DMS 273 treated with DMSO at 0.1 percent for 48 hours (cell line): Measurements from ENCODE around the gene RAB41.
"Not testable (repeated sequence)": the region's sequence is repeated elsewhere in the genome, so short reads cannot be mapped to it uniquely, and the experiment has no call there.

ENCODE experiments used
- DNase-seq: peaks from one replicate; lab custom pipeline; 2025; lab: John Stamatoyannopoulos, UW

Gene RAB41

DNA sequence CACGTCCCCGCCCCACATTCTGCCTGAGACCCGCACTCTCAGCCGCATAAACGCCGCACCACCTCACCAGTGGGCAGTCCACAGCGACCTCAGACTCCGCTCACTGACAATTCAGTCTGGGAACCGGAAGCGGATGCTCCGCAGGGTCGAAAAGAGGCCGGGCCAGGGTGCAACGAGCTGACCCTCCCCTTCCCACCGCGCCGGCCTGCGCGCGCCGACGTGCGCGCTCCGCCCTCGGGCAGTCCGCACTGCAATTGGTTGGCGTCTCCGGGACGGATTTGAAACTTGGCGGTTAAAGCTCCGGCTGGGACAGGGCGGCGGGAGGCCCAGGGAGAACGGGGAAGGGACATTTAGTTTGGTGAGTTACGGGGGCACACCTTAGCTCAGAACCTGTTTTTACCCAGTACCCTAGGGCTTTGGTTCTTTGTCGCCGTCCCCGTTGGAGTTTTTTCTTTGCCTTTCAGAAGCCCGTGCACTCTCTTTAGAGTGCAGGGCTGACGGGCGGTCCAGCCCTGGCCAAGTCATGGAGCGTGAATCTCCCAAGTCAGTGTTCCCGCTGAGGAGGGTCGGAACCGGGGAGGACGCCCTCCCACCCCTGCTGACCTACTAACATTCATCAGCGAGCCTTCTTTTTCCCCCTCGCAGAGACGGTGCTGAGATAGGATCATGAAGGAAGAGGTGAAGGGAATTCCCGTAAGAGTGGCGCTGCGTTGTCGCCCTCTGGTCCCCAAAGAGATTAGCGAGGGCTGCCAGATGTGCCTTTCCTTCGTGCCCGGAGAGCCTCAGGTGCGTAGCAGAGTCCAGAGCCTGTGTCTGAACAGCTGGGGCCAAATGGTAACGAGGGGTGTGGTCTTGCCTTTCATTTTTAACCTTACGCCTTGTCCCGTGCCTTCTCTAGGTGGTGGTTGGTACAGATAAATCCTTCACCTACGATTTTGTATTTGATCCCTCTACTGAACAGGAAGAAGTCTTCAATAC is 8.1 kb downstream of the RAB41 start, which contains the start of the genes KIF4A and PDZD11:
TSS of gene KIF4A (plus strand) at position 312 of the 978 bp plus-strand sequence. CDS start at position 667, 355 bp downstream.
TSS of gene PDZD11 (minus strand) at position 135 of the 978 bp plus-strand sequence. CDS start 586 bp downstream, outside the sequence.
- DNase-seq = peak; percentile 66

DNA sequence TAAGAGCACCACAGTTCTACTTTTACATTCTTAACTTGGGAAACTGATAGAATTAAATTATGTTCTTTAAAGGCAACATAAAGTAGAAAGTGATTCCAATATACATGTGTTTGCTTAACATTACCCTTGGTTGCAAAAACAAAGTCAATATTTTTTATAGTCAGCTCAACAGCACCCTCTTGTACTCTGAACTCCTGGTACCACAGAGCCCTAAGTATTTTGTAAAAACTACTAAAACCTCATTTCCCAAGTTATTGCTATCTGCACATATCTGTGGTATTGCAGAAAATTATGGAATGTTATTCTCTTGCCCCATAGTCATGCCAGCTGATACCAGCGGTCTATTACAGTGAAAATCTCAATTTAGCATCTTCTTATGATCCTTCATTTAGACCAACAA is 10.8 kb downstream of the RAB41 start:
- no peak for DNase-seq

DNA sequence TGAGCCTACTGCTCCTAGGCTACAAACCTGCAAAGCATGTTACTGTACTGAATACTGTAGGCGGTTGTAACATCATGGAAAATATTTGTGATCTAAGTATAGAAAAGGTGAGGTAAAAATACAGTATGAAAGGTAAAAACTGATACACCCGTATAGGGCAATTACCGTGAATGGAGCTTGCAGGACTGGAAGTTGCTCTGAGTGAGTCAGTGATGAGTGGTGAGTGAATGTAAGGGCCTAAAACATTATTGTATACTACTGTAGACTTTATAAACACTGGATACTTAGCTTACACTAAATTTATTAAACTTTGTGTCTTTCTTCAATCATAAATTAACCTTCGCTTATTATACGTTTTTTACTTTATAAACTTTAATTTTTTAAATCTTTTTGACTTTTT is 11.6 kb downstream of the RAB41 start:
- no peak for DNase-seq

DNA sequence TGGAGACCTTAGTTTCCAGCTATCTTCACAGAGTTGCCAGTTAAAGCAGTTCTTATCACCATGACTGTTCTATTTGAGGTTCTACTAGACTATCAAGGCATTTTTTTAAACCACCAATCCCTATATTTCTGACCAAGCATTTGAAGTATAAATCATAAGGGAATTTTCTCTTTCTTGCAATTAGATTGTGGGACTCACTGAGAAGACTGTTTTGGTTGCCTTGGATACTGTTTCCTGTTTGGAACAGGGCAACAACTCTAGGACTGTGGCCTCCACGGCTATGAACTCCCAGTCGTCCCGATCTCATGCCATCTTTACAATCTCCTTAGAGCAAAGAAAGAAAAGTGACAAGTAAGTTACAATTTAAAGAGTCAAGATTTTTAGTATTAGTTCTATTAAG is 19.7 kb downstream of the RAB41 start:
- no peak for DNase-seq

DNA sequence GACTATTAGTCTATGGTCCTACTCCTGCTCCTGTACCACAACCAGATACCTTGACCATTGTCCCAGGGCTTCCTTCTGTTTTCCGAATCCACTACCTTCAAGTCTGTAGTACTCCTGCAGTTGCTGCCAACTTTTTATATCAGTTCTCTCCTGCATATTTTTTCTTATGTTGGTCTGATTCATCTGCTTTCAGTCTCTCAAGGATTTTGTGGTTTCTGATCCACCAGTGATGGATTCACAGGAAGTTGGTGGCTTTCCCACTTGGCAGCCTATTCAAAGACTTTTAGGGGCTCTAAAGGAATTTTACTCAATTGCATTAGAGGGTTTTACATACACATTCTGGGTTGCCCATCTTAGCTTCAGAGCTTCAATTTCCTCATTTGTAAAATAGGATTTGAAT is 31.5 kb downstream of the RAB41 start:
- no peak for DNase-seq

DNA sequence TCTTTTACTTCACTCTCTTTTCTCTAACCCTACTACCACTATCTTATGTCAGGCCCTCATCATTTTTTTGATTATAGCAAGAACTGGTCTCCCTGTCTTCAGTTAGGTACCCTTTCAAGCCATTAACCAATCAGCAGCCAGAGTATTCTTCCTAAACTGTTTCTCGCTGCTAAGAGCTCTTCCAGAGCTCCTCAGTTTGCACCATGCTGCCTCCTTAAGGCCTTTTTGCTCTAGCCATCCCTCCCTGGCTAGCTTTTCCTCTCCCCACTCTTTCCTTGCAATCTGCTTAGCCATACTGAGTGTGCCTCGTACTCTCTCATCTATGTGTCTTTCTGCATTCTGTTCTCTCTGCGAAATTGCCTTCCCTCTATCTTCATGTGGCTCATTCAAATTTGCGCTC is 40.8 kb downstream of the RAB41 start:
- no peak for DNase-seq

DNA sequence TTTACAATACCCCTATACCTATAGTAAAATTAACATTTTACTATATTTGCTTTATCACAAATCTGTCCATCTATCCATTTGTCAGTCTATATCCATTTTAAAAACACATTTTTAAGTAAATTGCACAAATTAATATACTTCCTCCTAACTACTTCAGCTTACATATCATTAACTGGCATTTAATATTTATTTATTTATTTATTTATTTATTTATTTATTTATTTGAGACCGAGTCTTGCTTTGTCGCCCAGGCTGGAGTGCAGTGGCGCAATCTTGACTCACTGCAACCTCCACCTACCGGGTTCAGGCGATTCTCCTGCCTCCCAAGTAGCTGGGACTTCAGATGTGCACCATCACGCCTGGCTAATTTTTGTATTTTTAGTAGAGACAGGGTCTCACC is 41.7 kb downstream of the RAB41 start:
- DNase-seq = not testable (repeated sequence)

DNA sequence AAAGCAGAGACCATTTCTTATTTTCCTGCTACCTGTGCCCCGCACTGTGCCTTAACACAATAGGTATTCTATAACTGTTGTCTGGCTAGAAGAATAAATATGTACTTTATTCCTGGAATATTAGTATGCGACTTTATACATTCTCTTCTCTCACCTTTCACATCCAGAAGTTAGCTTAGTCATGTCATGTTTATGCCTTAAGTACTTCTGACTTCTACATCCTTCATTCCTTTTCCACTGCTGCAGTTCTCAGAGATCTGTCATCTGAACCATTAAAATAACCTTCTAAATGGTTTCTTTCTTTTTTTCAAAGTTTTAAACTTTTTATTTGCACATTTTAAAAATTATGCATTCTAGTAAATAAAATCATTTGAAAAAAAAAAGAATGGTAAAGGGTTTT is 42.4 kb downstream of the RAB41 start:
- no peak for DNase-seq

DNA sequence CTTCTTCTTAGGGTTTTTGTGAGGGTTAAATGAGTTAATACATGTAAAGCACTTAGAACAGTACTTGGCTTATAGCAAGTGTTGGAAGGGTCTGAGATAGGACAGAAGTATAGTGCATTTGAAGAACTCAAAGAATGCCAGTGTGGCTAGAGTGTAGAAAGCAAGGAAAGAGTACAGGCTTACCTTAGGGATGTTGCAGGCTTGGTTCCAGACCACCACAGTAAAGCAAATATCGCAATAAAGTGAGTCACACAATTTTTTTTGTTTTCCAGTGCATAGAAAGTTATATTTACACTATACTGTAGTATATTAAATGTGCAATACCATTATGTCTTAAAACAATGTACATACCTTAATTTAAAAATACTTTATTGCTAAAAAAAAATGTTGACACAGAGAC is 49.2 kb downstream of the RAB41 start:
- no peak for DNase-seq

DNA sequence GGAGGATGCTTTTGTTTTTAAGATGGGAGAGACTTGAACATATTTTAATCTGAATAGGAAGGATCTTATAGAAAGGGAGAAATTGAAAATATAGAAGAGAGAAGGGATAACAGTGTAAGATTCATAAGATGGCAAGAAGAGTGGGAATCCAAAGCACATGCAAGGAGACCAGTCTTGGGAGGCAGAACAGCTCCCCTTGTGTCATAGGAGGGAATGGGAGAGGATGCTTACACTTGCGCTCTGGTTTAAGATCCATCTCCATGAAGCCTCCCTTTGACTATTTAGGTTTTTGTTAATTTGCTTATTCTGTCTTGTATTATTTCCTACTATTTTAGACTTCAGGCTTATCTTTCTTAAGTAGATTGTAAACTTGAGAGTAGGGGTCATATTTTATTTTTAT is 50.6 kb downstream of the RAB41 start:
- no peak for DNase-seq
